ENCODE measurements around the gene TEKT1.

- TF ChIP-seq POLR2B (IDR thresholded peaks at IDR 0.05; ENCODE audit: low read depth, partially characterized antibody) (no peak), HDGF (IDR thresholded peaks at IDR 0.05) (no peak), SIN3B (IDR thresholded peaks at IDR 0.05; ENCODE audit: low read depth) (no peak), PTBP1 (IDR thresholded peaks at IDR 0.05; ENCODE audit: low read depth, low read length) (no peak), CHD1 (IDR thresholded peaks at IDR 0.05; ENCODE audit: low read length) (no peak), ZNF398 (CRISPR knock-in tag; IDR thresholded peaks at IDR 0.05) (no peak)
These were observed 37.6 kb downstream of the TEKT1 start for GRCh38 chr17:6793748-6794493.
